OCI-LY7 (cell line): ENCODE results near the gene DYNC1I1. TPM values are rescaled to one million over a fixed set of nuclear protein-coding genes. Genes with fewer than 3 reads are reported as not detected.
"Not testable (repeated sequence)": the region's sequence is repeated elsewhere in the genome, so short reads cannot be mapped to it uniquely, and the experiment has no call there.

Experiments
- BruUV-seq: library from RNA; stranded (reverse); fragments of 400-500 nt; replicated peaks from 2 replicates; lab custom pipeline; 2021; lab: Mats Ljungman, UMichigan
- CTCF ChIA-PET: fragments of 300-600 bp; sonication (Branson Sonifier 250); formaldehyde crosslinking; loops from one replicate; lab custom pipeline; 2022; ENCODE audit warnings: antibody characterized with exemption; ENCODE audit not compliant: unreplicated experiment; lab: Charles Lee
- POLR2A ChIA-PET: fragments of 300-600 bp; sonication (Branson Sonifier 250); formaldehyde crosslinking; loops from one replicate; lab custom pipeline; 2022; ENCODE audit warnings: antibody characterized with exemption; lab: Charles Lee
- DNase-seq: peaks from one replicate; pipeline ENCODE4 v3.0.0-alpha.2; 2015; ENCODE audit warnings: low spot score
- H2AFZ ChIP-seq: fragments of 200-600 bp; sonication (generic), shearing (Covaris generic); 2 replicates; pipeline ENCODE4 v1.6.1; 2014; ENCODE audit warnings: mild to moderate bottlenecking, antibody characterized with exemption, low read length, moderate library complexity
- H3K27ac ChIP-seq: fragments of 200-600 bp; sonication (generic); 2 replicates; pipeline ENCODE4 v1.5.1; 2014; ENCODE audit warnings: mixed run types, low read depth, mild to moderate bottlenecking, moderate library complexity, low read length, inconsistent platforms; ENCODE audit not compliant: poor library complexity, severe bottlenecking
- H3K36me3 ChIP-seq: fragments of 200-600 bp; sonication (generic); 2 replicates; pipeline ENCODE4 v1.6.1; 2014; ENCODE audit warnings: mild to moderate bottlenecking, antibody characterized with exemption, low read length, moderate library complexity, mixed read lengths; ENCODE audit not compliant: insufficient read depth
- H3K4me1 ChIP-seq: fragments of 200-600 bp; sonication (generic); 2 replicates; pipeline ENCODE4 v1.5.1; 2014; ENCODE audit warnings: mild to moderate bottlenecking, low read length; ENCODE audit not compliant: insufficient read depth, poor library complexity, severe bottlenecking
- H3K4me2 ChIP-seq: fragments of 200-600 bp; sonication (generic); 2 replicates; pipeline ENCODE4 v1.6.1; 2014; ENCODE audit warnings: mild to moderate bottlenecking, low read length
- H3K4me3 ChIP-seq: fragments of 200-600 bp; sonication (generic); 2 replicates; pipeline ENCODE4 v1.5.1; 2014; ENCODE audit warnings: mild to moderate bottlenecking, low read depth, low read length; ENCODE audit not compliant: poor library complexity, severe bottlenecking
- H3K79me2 ChIP-seq: fragments of 200-600 bp; sonication (generic); 2 replicates; pipeline ENCODE4 v1.6.1; 2016; ENCODE audit warnings: low read depth, mild to moderate bottlenecking, low read length, moderate library complexity, mixed read lengths; ENCODE audit not compliant: insufficient read depth
- H3K9me2 ChIP-seq: fragments of 200-600 bp; sonication (generic); 2 replicates; pipeline ENCODE4 v1.6.1; 2016; ENCODE audit warnings: mild to moderate bottlenecking, low read length, mixed read lengths; ENCODE audit not compliant: insufficient read depth
- H3K9me3 ChIP-seq: fragments of 200-600 bp; sonication (generic); 2 replicates; pipeline ENCODE4 v1.6.1; 2014; ENCODE audit warnings: mild to moderate bottlenecking, mixed run types, low read length, mixed read lengths
- H4K20me1 ChIP-seq: fragments of 200-600 bp; sonication (generic); 2 replicates; pipeline ENCODE4 v1.6.1; 2014; ENCODE audit warnings: mild to moderate bottlenecking, antibody characterized with exemption, low read length, moderate library complexity, mixed read lengths; ENCODE audit not compliant: insufficient read depth
- CTCF ChIP-seq: fragments of 200-600 bp; sonication (generic); conservative IDR thresholded peaks from 2 replicates; pipeline ENCODE4 v1.5.1; 2014; ENCODE audit warnings: mild to moderate bottlenecking, antibody characterized with exemption, low read length, moderate library complexity, mixed read lengths
- EZH2phosphoT487 ChIP-seq: fragments of 200-600 bp; sonication (generic); IDR thresholded peaks from 2 replicates; pipeline ENCODE4 v1.6.1; 2018; ENCODE audit warnings: low read depth, borderline replicate concordance, mild to moderate bottlenecking, mixed run types, antibody characterized with exemption, low read length, moderate library complexity, mixed read lengths
- intact Hi-C: fragments of 100-400 bp; cut with micrococcal nuclease; formaldehyde crosslinking; loops from one replicate; pipeline ENCODE4 v1.10.0; 2022; ENCODE audit not compliant: unreplicated experiment
- total RNA-seq, 2 experiments: library from RNA; depleted of rRNA in 1 of 2; stranded (reverse); fragments of >200 nt in 1 of 2; shearing (Covaris generic) in 1 of 2; gene quantifications; 2 replicates each; pipeline ENCODE4 v1.2.3, GENCODE V29; 2014 to 2022

DYNC1I1 gene
- total RNA-seq, 2 experiments from 2014 or later: not detected

DNA sequence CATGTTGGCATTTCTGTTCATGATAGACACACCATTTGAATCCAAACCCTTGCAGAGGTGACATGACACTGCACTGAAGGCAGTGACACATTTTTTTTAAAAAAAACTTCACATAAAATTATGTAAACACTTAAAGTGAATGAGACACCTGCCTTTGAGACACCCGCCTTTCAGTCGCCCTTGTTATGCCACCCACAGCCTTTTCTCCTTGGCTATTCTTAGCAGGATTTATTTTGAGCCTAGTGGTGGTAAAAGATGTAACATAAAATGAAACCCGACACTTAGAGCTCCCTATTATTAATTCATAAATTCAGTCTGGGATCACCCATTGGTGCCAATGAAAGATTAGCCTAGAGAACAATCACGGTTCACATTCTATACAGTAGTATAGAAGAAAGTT is 161.3 kb downstream of the DYNC1I1 start:
- CTCF ChIA-PET: no interaction called here

GRCh38 chr7:95944867-95945266 is 172.5 kb downstream of the DYNC1I1 start:
- intact Hi-C loops: not testable (repeated sequence)

More for the DNA sequence above, 161.3 kb downstream of the DYNC1I1 start:
- Histone ChIP-seq H3K27ac (no peak overlapping the region), H3K4me3 (no peak overlapping the region), H3K9me2 (no peaks in the 10 kb centered on the region), H3K4me2 (no peak overlapping the region), H3K36me3 (no peaks in the 10 kb centered on the region), H3K4me1 (no peaks in the 10 kb centered on the region), H2AFZ (no peak overlapping the region), H3K79me2 (no peaks in the 10 kb centered on the region), H3K9me3 (no peaks in the 10 kb centered on the region), H4K20me1 (no peaks in the 10 kb centered on the region)
- no peak for TF ChIP-seq EZH2phosphoT487
- BruUV-seq: no TSS peak
- intact Hi-C loops: no loop called here
- DNase-seq: no peak
- POLR2A ChIA-PET: no interaction called here

DNA sequence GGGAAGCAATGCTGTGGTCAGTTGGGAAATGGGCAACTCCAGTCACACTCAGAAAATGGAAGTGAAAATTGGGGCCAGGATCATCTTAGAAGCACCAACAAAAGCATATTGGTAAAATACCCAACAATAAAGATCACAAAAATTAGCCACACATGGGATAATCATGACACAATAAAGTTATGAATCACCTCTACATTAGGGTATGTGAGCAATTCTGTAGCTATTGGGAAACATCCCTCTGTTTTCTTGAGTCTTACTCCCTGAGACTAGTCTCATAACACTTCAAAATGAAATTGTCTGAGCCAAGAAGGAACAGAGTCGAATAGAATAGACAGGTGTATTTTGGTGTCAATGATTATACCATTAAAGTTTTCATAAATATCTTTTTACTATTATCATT is 178.3 kb downstream of the DYNC1I1 start:
- intact Hi-C loops: no loop called here
- no TSS peak for BruUV-seq
- no peaks in the 10 kb centered on the region for H3K9me2 ChIP-seq
- H2AFZ ChIP-seq: no peak overlapping the region
- POLR2A ChIA-PET: no interaction called here
- no peaks in the 10 kb centered on the region for H3K9me3 ChIP-seq
- no peaks in the 10 kb centered on the region for H3K36me3 ChIP-seq
- TF ChIP-seq CTCF (no peak), EZH2phosphoT487 (no peak)
- DNase-seq: no peak
- no peak overlapping the region for H3K27ac ChIP-seq
- no peak overlapping the region for H3K4me3 ChIP-seq
- no peak overlapping the region for H3K4me2 ChIP-seq
- H3K79me2 ChIP-seq: no peaks in the 10 kb centered on the region
- H4K20me1 ChIP-seq: no peaks in the 10 kb centered on the region
- CTCF ChIA-PET: no interaction called here
- H3K4me1 ChIP-seq: no peaks in the 10 kb centered on the region

More at GRCh38 chr7:95944867-95945266, 172.5 kb downstream of the DYNC1I1 start:
- CTCF ChIA-PET, BruUV-seq, POLR2A ChIA-PET, H3K4me1 ChIP-seq, H3K27ac ChIP-seq, H4K20me1 ChIP-seq, H3K9me2 ChIP-seq, H3K79me2 ChIP-seq, H2AFZ ChIP-seq, H3K4me2 ChIP-seq, H3K36me3 ChIP-seq, H3K9me3 ChIP-seq, H3K4me3 ChIP-seq, DNase-seq: not testable (repeated sequence)

- Histone ChIP-seq H3K9me2 (no peaks in the 10 kb centered on the region), H3K27ac (no peak overlapping the region), H3K4me1 (no peaks in the 10 kb centered on the region), H3K4me3 (no peak overlapping the region), H3K4me2 (no peak overlapping the region), H4K20me1 (no peaks in the 10 kb centered on the region), H2AFZ (no peak overlapping the region), H3K36me3 (no peaks in the 10 kb centered on the region), H3K9me3 (no peaks in the 10 kb centered on the region), H3K79me2 (no peaks in the 10 kb centered on the region)
- BruUV-seq: no TSS peak
- TF ChIP-seq CTCF: no peak
- no peak for TF ChIP-seq EZH2phosphoT487
- CTCF ChIA-PET: no interaction called here
- POLR2A ChIA-PET: no interaction called here
- intact Hi-C loops: no loop called here
- no peak for DNase-seq
These were observed 179.2 kb downstream of the DYNC1I1 start for GRCh38 chr7:95951531-95951930.
